PC-3 (cell line): Measurements from ENCODE around the gene HEXD. TPM values are rescaled to one million over a fixed set of nuclear protein-coding genes. Genes with fewer than 3 reads are reported as not detected.
"Not testable (repeated sequence)": the region's sequence is repeated elsewhere in the genome, so short reads cannot be mapped to it uniquely, and the experiment has no call there.

ENCODE experiments used
- ATAC-seq: fragments of 200-7000 bp; cut with Tn5 transposase; 2 replicates; pipeline ENCODE4 v1.9.1; 2020; ENCODE audit warnings: mild to moderate bottlenecking, moderate library complexity
- BruUV-seq: library from RNA; stranded (reverse); fragments of 400-500 nt; replicated peaks from 2 replicates; lab custom pipeline; 2021; lab: Mats Ljungman, UMichigan
- CTCF ChIA-PET: fragments of 300-600 bp; sonication (Branson Sonifier 250); formaldehyde crosslinking; loops from one replicate; lab custom pipeline; 2022; ENCODE audit warnings: antibody characterized with exemption; lab: Charles Lee
- POLR2A ChIA-PET: fragments of 300-600 bp; sonication (Branson Sonifier 250); formaldehyde crosslinking; loops from one replicate; lab custom pipeline; 2022; ENCODE audit warnings: antibody characterized with exemption; ENCODE audit not compliant: unreplicated experiment; lab: Charles Lee
- DNase-seq: peaks from one replicate; pipeline ENCODE4 v3.0.0-alpha.2; 2015
- H2AFZ ChIP-seq: fragments of 300-600 bp; sonication (generic); 2 replicates; pipeline ENCODE4 v1.6.0; 2016; ENCODE audit warnings: antibody characterized with exemption, low read length
- H3F3A ChIP-seq: fragments of 300-600 bp; sonication (generic); one replicate; pipeline ENCODE4 v1.6.0; 2017; ENCODE audit warnings: antibody characterized with exemption, low read length, control low read depth, mild to moderate bottlenecking; ENCODE audit not compliant: unreplicated experiment
- H3K27ac ChIP-seq: fragments of 300-600 bp; sonication (generic); 2 replicates; pipeline ENCODE4 v1.5.1; 2016; ENCODE audit warnings: mild to moderate bottlenecking, low read length
- H3K27me3 ChIP-seq: fragments of 300-600 bp; sonication (generic); 2 replicates; pipeline ENCODE4 v1.6.1; 2016; ENCODE audit warnings: low read length, mixed read lengths
- H3K36me3 ChIP-seq: fragments of 300-600 bp; sonication (generic); 2 replicates; pipeline ENCODE4 v1.6.1; 2016; ENCODE audit warnings: low read depth, mixed run types, low read length, mixed read lengths
- H3K4me1 ChIP-seq: fragments of 300-600 bp; sonication (generic); 2 replicates; pipeline ENCODE4 v1.5.1; 2016; ENCODE audit warnings: low read length; ENCODE audit not compliant: insufficient read depth
- H3K4me2 ChIP-seq: fragments of 300-600 bp; sonication (generic); 2 replicates; pipeline ENCODE4 v1.6.0; 2016; ENCODE audit warnings: low read length
- H3K4me3 ChIP-seq: fragments of 300-600 bp; sonication (generic); 2 replicates; pipeline ENCODE4 v1.5.1; 2016; ENCODE audit warnings: mild to moderate bottlenecking, low read length, mixed read lengths
- H3K79me2 ChIP-seq: fragments of 300-600 bp; sonication (generic); 2 replicates; pipeline ENCODE4 v1.6.1; 2017; ENCODE audit warnings: low read length, mixed read lengths
- H3K9ac ChIP-seq: fragments of 300-600 bp; sonication (generic); 2 replicates; pipeline ENCODE4 v1.6.0; 2016; ENCODE audit warnings: mild to moderate bottlenecking, low read length
- H3K9me2 ChIP-seq: fragments of 300-600 bp; sonication (generic); replicated peaks from 2 replicates; pipeline ENCODE4 v1.6.1; 2016; ENCODE audit warnings: mixed run types, low read length, mixed read lengths
- H3K9me3 ChIP-seq: fragments of 300-600 bp; sonication (generic); 2 replicates; pipeline ENCODE4 v1.6.1; 2016; ENCODE audit warnings: low read length, mixed read lengths
- H4K20me1 ChIP-seq: fragments of 300-600 bp; sonication (generic); 2 replicates; pipeline ENCODE4 v1.6.1; 2016; ENCODE audit warnings: low read length, mixed read lengths
- EZH2 ChIP-seq: fragments of 300-600 bp; sonication (generic); IDR thresholded peaks from one replicate; pipeline ENCODE4 v1.6.1; 2017; ENCODE audit warnings: antibody characterized with exemption, mild to moderate bottlenecking, low read length; ENCODE audit not compliant: unreplicated experiment
- EZH2phosphoT487 ChIP-seq: fragments of 300-600 bp; sonication (generic); IDR thresholded peaks from 2 replicates; pipeline ENCODE4 v1.6.1; 2018; ENCODE audit warnings: mild to moderate bottlenecking, antibody characterized with exemption, low read length, borderline replicate concordance
- intact Hi-C: fragments of 100-400 bp; cut with micrococcal nuclease; formaldehyde crosslinking; loops from 2 replicates; pipeline ENCODE4 v1.9.0; 2023
- total RNA-seq: library from RNA; depleted of rRNA; stranded (reverse); fragments of >200 nt; gene quantifications from 2 replicates; pipeline ENCODE4 v1.2.3, GENCODE V29; 2014
- TF ChIP-seq, protein P1 (sequence below): fragments of 300-600 bp; sonication (generic); conservative IDR thresholded peaks from 2 replicates; pipeline ENCODE4 v1.5.1; 2017; ENCODE audit warnings: antibody characterized with exemption, low read depth, mild to moderate bottlenecking, low read length

The HEXD gene
- total RNA-seq, 1 experiment from 2014 or later, result 12.7 TPM

GRCh38 chr17:82372249-82373071 lies 45.7 kb upstream of the HEXD start:
- H3K4me3 ChIP-seq, result no peak overlapping the region
- H3K27me3 ChIP-seq, result no peaks in the 10 kb centered on the region
- no peak overlapping the region for H3K9ac ChIP-seq
- no peak for TF ChIP-seq EZH2
- no peak for TF ChIP-seq EZH2phosphoT487
- TF ChIP-seq, protein P1, sequence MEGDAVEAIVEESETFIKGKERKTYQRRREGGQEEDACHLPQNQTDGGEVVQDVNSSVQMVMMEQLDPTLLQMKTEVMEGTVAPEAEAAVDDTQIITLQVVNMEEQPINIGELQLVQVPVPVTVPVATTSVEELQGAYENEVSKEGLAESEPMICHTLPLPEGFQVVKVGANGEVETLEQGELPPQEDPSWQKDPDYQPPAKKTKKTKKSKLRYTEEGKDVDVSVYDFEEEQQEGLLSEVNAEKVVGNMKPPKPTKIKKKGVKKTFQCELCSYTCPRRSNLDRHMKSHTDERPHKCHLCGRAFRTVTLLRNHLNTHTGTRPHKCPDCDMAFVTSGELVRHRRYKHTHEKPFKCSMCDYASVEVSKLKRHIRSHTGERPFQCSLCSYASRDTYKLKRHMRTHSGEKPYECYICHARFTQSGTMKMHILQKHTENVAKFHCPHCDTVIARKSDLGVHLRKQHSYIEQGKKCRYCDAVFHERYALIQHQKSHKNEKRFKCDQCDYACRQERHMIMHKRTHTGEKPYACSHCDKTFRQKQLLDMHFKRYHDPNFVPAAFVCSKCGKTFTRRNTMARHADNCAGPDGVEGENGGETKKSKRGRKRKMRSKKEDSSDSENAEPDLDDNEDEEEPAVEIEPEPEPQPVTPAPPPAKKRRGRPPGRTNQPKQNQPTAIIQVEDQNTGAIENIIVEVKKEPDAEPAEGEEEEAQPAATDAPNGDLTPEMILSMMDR, result no peak
- H3K27ac ChIP-seq, result no peak overlapping the region
- H3F3A ChIP-seq, result no peaks in the 10 kb centered on the region
- ATAC-seq (no peak), DNase-seq (no peak)
- CTCF ChIA-PET, result interaction anchor here (0.7 kb wide), 1 partner anchor 15 kb away, joined by 3 read pairs; no protein-coding TSS in a partner anchor
- intact Hi-C loops, result no loop called here
- H3K4me1 ChIP-seq, result peaks cover 6% of the 10 kb centered on the region; the same call in 1 of the 2 replicates
- no peaks in the 10 kb centered on the region for H3K36me3 ChIP-seq
- H4K20me1 ChIP-seq, result no peaks in the 10 kb centered on the region
- H3K79me2 ChIP-seq, result no peaks in the 10 kb centered on the region
- BruUV-seq, result no TSS peak
- no peak overlapping the region for H2AFZ ChIP-seq
- H3K4me2 ChIP-seq, result no peak overlapping the region
- H3K9me2 ChIP-seq, result no peaks in the 10 kb centered on the region
- POLR2A ChIA-PET, result no interaction called here
- H3K9me3 ChIP-seq, result no peaks in the 10 kb centered on the region

- CTCF ChIA-PET, result interaction anchor here (0.7 kb wide), 1 partner anchor 16 kb away, joined by 3 read pairs; no protein-coding TSS in a partner anchor
- H3K9me2 ChIP-seq, intact Hi-C loops, H3K4me2 ChIP-seq, POLR2A ChIA-PET, H3K4me1 ChIP-seq, DNase-seq, H3K4me3 ChIP-seq, H3K27ac ChIP-seq, H3K36me3 ChIP-seq, H3K9me3 ChIP-seq, H3K79me2 ChIP-seq, H3F3A ChIP-seq, BruUV-seq, H3K27me3 ChIP-seq, H4K20me1 ChIP-seq, H3K9ac ChIP-seq, ATAC-seq, H2AFZ ChIP-seq: not testable (repeated sequence)
These were observed 45.1 kb upstream of the HEXD start for GRCh38 chr17:82373072-82373452.

DNA sequence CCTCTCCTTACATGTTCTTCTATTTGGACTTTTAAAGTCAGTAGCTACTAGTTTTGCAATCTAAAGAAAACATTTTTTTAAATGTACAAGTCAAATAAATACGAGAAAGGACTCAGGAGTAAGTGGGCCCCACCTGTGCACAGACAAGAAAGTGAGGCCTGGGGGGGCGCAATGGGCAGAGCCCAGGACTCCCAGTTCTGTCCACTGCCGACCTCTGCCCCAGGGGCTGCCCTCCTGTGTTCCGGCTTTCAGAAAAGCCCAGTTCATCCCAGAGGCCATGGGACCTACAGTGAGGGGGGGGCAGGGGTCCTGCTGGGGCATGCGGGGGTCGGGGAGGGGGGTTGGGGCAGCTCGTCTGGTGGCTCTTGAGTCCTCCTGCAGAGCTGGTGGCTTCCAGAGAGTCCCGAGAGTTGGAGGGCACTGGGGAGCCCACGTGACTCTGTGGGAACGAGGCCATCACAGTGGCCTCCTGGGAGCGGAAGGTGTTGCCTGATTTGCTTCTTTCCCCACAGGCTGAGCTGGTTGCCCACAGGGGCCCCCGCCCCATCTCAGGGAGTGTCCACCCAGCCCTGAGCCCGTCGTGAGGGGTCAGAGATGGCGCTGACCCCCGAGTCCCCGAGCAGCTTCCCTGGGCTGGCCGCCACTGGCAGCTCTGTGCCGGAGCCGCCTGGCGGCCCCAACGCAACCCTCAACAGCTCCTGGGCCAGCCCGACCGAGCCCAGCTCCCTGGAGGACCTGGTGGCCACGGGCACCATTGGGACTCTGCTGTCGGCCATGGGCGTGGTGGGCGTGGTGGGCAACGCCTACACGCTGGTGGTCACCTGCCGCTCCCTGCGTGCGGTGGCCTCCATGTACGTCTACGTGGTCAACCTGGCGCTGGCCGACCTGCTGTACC lies 44.2 kb upstream of the HEXD start:
- Histone ChIP-seq H3K4me1 (peaks cover 6% of the 10 kb centered on the region; the same call in 1 of the 2 replicates), H3K9me2 (no peaks in the 10 kb centered on the region), H3K4me2 (no peak overlapping the region), H4K20me1 (no peaks in the 10 kb centered on the region), H3F3A (no peaks in the 10 kb centered on the region), H3K27me3 (no peaks in the 10 kb centered on the region), H3K4me3 (no peak overlapping the region), H3K27ac (no peak overlapping the region), H3K79me2 (no peaks in the 10 kb centered on the region), H3K9ac (no peak overlapping the region), H3K9me3 (no peaks in the 10 kb centered on the region), H3K36me3 (no peaks in the 10 kb centered on the region), H2AFZ (no peak overlapping the region)
- ChIA-PET POLR2A (interaction anchor here (0.6 kb wide), 1 partner anchor 36 kb away, joined by 3 read pairs; no protein-coding TSS in a partner anchor), CTCF (no interaction called here)
- TF ChIP-seq, protein P1, result no peak
- no peak for TF ChIP-seq EZH2
- TF ChIP-seq EZH2phosphoT487, result no peak
- intact Hi-C loops, result no loop called here
- BruUV-seq, result no TSS peak
- no peak for DNase-seq
- ATAC-seq, result no peak
